Measurements from ENCODE around the gene IDH3A. TPM values are rescaled to one million over a fixed set of nuclear protein-coding genes. Genes with fewer than 3 reads are reported as not detected.

Gene IDH3A
- total RNA-seq, 1 experiment from 2014 or later: 115 TPM

DNA sequence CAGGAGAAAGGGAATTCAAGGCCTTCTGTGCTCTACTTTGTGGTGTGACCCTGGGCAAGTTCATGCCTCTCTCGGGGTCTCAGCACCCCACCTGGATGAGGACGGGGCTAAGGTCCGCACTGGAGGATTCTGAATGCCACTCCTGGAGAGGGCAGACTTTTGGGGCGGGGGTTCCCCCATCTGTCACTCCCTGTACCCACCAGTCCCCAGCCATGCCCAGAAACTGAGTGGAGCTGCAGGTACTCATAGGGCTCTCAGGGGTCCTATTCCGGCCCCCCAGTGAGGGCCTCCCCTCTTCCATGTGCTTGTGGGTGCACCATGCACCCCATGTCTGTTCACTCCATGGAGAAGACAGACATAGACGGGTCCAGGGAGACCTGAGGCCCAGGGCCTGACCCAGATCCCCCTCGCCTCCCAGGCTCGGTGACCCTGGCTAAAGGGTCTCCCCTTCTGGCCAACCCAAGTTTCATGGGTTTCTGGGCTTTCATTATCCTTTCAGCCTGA, 59.2 kb downstream of the IDH3A start:
- CTCF ChIA-PET: no interaction called here

More for the DNA sequence above, 59.2 kb downstream of the IDH3A start:
- no TSS peak for BruUV-seq (replicated peaks)
- Histone ChIP-seq H3K79me2 (ENCODE audit: insufficient read depth, low read length) (no peaks in the 10 kb centered on the region), H3K9me3 (ENCODE audit: control insufficient read depth in 1 of 2, insufficient read depth in 1 of 2, low read depth in 1 of 2, low read length in 2 of 2) (no peaks in the 10 kb centered on the region), H3K36me3 (ENCODE audit: control insufficient read depth in 1 of 2, insufficient read depth in 2 of 2, low read length in 2 of 2) (no peaks in the 10 kb centered on the region), H3K4me1 (ENCODE audit: control insufficient read depth in 1 of 2, insufficient read depth in 2 of 2, low read length in 2 of 2) (peaks cover 27 to 55% of the 10 kb centered on the region in 2 experiments), H3K9ac (ENCODE audit: low read length) (no peak overlapping the region), H3K4me2 (ENCODE audit: low read length) (no peak overlapping the region), H3K9me2 (ENCODE audit: insufficient read depth) (no peaks in the 10 kb centered on the region), H3K27ac (ENCODE audit: low read depth, low read length) (no peak overlapping the region), H4K20me1 (ENCODE audit: insufficient read depth) (no peaks in the 10 kb centered on the region), H3K27me3 (ENCODE audit: insufficient read depth, low read length) (no peaks in the 10 kb centered on the region), H2AFZ (ENCODE audit: low read depth, low read length, poor library complexity, severe bottlenecking) (no peak overlapping the region), H3K4me3 (replicated peaks in 1 of 2; ENCODE audit: low read depth in 1 of 2, low read length in 2 of 2) (no peak overlapping the region)
- RAD21 ChIA-PET (ENCODE audit: low non-redundant PET in 1 of 2, low total read pairs in 2 of 2, uncharacterized antibody in 2 of 2, unreplicated experiment in 2 of 2): no interaction called here
- intact Hi-C loops (cut with micrococcal nuclease): no loop called here
- DNase-seq (ENCODE audit: low read depth, low spot score) (no peak), ATAC-seq (no peak)
- TF ChIP-seq, protein P1, sequence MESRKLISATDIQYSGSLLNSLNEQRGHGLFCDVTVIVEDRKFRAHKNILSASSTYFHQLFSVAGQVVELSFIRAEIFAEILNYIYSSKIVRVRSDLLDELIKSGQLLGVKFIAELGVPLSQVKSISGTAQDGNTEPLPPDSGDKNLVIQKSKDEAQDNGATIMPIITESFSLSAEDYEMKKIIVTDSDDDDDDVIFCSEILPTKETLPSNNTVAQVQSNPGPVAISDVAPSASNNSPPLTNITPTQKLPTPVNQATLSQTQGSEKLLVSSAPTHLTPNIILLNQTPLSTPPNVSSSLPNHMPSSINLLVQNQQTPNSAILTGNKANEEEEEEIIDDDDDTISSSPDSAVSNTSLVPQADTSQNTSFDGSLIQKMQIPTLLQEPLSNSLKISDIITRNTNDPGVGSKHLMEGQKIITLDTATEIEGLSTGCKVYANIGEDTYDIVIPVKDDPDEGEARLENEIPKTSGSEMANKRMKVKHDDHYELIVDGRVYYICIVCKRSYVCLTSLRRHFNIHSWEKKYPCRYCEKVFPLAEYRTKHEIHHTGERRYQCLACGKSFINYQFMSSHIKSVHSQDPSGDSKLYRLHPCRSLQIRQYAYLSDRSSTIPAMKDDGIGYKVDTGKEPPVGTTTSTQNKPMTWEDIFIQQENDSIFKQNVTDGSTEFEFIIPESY (IDR thresholded peaks at IDR 0.05; ENCODE audit: extremely low read depth, insufficient replicate concordance, low read length): no peak
- TF ChIP-seq FOSL1 (IDR thresholded peaks at IDR 0.05; ENCODE audit: low read depth) (no peak), JUND (IDR thresholded peaks at IDR 0.05) (no peak), EZH2 (IDR thresholded peaks at IDR 0.05) (no peak), EGR1 (IDR thresholded peaks at IDR 0.05; ENCODE audit: low read depth) (no peak), ELF1 (IDR thresholded peaks at IDR 0.05; ENCODE audit: borderline replicate concordance, low read depth) (no peak), SRF (IDR thresholded peaks at IDR 0.05; ENCODE audit: low read depth) (no peak), CEBPB (IDR thresholded peaks at IDR 0.05; ENCODE audit: low read depth) (no peak), ZFX (IDR thresholded peaks at IDR 0.05) (no peak), RAD21 (IDR thresholded peaks at IDR 0.05; ENCODE audit: low read depth) (no peak), SP1 (IDR thresholded peaks at IDR 0.05; ENCODE audit: low read depth) (no peak), POLR2AphosphoS5 (IDR thresholded peaks at IDR 0.05; ENCODE audit: low read depth, low read length) (no peak)
- TF ChIP-seq, protein P2, sequence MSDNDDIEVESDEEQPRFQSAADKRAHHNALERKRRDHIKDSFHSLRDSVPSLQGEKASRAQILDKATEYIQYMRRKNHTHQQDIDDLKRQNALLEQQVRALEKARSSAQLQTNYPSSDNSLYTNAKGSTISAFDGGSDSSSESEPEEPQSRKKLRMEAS (IDR thresholded peaks at IDR 0.05): no peak
- TF ChIP-seq, protein P3, sequence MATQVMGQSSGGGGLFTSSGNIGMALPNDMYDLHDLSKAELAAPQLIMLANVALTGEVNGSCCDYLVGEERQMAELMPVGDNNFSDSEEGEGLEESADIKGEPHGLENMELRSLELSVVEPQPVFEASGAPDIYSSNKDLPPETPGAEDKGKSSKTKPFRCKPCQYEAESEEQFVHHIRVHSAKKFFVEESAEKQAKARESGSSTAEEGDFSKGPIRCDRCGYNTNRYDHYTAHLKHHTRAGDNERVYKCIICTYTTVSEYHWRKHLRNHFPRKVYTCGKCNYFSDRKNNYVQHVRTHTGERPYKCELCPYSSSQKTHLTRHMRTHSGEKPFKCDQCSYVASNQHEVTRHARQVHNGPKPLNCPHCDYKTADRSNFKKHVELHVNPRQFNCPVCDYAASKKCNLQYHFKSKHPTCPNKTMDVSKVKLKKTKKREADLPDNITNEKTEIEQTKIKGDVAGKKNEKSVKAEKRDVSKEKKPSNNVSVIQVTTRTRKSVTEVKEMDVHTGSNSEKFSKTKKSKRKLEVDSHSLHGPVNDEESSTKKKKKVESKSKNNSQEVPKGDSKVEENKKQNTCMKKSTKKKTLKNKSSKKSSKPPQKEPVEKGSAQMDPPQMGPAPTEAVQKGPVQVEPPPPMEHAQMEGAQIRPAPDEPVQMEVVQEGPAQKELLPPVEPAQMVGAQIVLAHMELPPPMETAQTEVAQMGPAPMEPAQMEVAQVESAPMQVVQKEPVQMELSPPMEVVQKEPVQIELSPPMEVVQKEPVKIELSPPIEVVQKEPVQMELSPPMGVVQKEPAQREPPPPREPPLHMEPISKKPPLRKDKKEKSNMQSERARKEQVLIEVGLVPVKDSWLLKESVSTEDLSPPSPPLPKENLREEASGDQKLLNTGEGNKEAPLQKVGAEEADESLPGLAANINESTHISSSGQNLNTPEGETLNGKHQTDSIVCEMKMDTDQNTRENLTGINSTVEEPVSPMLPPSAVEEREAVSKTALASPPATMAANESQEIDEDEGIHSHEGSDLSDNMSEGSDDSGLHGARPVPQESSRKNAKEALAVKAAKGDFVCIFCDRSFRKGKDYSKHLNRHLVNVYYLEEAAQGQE (IDR thresholded peaks at IDR 0.05; ENCODE audit: low read depth): no peak
- TF ChIP-seq, protein P4, sequence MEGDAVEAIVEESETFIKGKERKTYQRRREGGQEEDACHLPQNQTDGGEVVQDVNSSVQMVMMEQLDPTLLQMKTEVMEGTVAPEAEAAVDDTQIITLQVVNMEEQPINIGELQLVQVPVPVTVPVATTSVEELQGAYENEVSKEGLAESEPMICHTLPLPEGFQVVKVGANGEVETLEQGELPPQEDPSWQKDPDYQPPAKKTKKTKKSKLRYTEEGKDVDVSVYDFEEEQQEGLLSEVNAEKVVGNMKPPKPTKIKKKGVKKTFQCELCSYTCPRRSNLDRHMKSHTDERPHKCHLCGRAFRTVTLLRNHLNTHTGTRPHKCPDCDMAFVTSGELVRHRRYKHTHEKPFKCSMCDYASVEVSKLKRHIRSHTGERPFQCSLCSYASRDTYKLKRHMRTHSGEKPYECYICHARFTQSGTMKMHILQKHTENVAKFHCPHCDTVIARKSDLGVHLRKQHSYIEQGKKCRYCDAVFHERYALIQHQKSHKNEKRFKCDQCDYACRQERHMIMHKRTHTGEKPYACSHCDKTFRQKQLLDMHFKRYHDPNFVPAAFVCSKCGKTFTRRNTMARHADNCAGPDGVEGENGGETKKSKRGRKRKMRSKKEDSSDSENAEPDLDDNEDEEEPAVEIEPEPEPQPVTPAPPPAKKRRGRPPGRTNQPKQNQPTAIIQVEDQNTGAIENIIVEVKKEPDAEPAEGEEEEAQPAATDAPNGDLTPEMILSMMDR (IDR thresholded peaks at IDR 0.05 in 2 of 3, conservative IDR thresholded peaks at IDR 0.05 in 1 of 3; ENCODE audit: borderline replicate concordance in 1 of 3, insufficient read depth in 1 of 3, low read depth in 2 of 3, low read length in 2 of 3): no peak
- TF ChIP-seq, protein P5, sequence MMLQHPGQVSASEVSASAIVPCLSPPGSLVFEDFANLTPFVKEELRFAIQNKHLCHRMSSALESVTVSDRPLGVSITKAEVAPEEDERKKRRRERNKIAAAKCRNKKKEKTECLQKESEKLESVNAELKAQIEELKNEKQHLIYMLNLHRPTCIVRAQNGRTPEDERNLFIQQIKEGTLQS (IDR thresholded peaks at IDR 0.05): no peak
- POLR2A ChIA-PET: no interaction called here
